Left ventricle myocardium superior (tissue), 1 donor: Measurements from ENCODE around the gene TGFB2. TPM values are rescaled to one million over a fixed set of nuclear protein-coding genes. Genes with fewer than 3 reads are reported as not detected.

Source experiments
- ATAC-seq: fragments of 200-7000 bp; cut with Tn5 transposase; one replicate; pipeline ENCODE4 v1.9.1; 2020; ENCODE audit warnings: mild to moderate bottlenecking, moderate library complexity
- DNase-seq: peaks from one replicate; pipeline ENCODE4 v3.0.0-alpha.2; 2020
- intact Hi-C: fragments of 100-400 bp; cut with micrococcal nuclease; formaldehyde crosslinking; loops from one replicate; pipeline ENCODE4 v1.11.0; 2022
- total RNA-seq: library from RNA; stranded (reverse); fragmentation: NEBNext Ultra II Directional; extraction: Animal tissue kit (Norgen Biotek cat#: 25700); gene quantifications from one replicate; pipeline ENCODE4 v1.2.1, GENCODE V29; 2021
- donor health status: DM: no; HTN: yes; CAD: no; lungs with severe emphysema.

TGFB2 gene
- total RNA-seq, 1 donor from 2014 or later = 2.0 TPM

DNA sequence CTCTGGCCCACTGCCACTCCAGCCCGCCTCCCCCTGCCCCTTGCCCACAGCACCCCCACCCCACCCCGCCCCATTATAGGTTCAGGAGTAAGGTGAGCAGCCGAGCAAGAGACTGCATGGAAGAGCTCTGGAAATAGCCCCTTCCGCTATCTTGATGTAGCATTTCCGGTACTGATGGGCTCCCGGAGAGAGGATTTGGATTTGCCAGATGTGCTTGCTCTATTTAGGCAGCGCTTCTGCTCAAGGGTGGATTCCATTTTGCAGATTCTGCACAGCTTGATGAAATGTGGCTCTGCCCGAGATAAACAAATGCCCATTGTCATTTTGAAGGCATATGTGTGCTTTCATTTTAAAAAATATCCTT is 6.9 kb downstream of the TGFB2 start:
- DNase-seq (no peak), ATAC-seq (no peak)
- intact Hi-C loops = no loop called here

DNA sequence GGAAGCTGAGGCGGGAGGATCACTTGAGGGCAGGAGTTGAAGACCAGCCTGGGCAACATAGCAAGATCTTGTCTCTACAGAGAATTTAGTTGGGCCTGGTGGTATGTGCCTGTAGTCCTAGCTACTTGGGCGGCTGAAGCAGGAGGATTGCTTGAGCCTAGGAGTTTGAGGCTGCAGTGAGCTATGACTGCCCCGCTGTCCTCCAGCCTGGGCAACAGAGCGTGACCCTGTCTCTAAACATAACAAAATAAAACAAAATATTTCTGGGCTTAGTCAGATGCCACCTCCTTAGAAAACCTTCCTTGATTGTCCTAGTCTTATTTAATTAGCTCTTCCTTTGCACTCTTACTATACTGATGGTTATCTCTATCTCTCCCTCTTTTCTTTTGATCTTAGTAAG is 8.5 kb downstream of the TGFB2 start:
- DNase-seq (no peak), ATAC-seq (no peak)
- intact Hi-C loops = no loop called here

DNA sequence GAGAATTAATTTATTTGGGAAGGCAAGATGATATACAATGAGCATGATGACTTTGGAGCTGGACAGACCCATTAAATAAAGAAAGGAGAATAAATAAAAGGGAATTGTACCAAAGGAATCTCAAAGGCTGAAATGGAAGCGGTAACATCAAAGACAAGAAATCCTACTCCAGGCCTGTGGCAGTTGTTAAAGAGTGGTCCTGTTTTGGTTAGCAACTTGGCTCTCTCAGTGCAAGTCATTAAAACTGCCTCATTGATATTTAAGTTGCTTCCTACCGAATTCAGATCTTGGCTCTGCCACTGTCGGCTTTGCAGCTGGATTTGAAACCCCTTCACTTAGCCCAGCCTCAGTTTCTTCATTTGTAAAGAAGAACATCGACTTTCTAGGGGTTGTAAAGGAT is 10.1 kb downstream of the TGFB2 start:
- intact Hi-C loops = no loop called here
- DNase-seq = no peak

GRCh38 chr1:218357211-218357892 is 12.2 kb downstream of the TGFB2 start:
- intact Hi-C loops = no loop called here
- ATAC-seq (peak; percentile 54), DNase-seq (no peak)

More for the DNA sequence above, 10.1 kb downstream of the TGFB2 start:
- ATAC-seq = no peak

DNA sequence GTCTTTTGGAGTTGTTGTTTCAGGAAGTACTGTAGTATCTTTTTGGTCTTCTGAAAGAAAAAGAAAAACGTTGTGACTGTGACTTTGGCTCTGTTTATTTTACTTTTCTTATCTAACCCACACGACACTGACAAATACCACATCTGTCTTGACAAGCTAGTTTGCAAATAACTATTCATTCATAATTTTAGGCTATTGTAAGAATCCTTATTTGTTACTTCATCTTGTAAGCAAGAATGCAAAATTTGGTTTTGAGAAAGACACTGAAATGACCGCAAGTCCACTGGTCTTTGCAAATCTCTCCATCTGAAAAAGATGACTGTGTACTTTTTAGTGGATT is 12.7 kb downstream of the TGFB2 start:
- intact Hi-C loops = no loop called here
- DNase-seq (no peak), ATAC-seq (peak; percentile 15)

DNA sequence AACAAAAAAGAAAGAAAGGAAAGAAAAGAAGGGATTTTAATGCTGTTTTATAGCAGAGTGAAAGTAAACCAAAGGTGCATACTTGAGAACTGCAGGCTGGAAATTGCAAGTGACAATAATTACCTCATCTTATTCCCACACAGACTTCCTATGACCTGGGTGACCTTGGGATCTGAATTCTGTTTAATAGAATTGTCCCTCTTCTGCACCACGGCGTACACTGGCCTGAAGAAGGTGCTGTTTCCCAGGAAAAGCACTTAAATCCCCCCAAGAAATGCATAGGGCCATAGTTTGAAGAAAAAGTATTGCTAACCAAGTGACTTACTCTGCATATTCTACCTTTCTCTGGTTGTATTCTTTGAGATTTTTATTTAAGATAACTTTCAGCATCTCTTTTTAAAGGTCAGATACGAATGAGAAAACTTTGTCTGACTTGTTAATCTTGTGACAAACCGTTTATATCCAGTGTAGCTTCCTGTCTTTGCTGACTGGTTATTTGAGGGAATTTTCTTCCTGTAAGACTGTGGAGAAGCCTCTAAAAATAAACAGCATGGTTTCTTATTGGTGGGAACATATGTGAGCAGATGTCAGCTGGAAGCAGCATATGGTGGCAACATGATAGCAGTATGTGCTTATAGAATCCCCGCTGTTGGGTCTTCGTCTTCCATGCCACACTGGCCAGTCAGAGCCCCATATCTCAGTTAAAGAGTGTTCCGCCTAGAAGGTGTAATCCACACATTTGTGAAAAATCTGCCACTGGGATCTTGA is 16.3 kb downstream of the TGFB2 start:
- intact Hi-C loops = no loop called here
- ATAC-seq = peak; percentile 60
- DNase-seq = no peak

DNA sequence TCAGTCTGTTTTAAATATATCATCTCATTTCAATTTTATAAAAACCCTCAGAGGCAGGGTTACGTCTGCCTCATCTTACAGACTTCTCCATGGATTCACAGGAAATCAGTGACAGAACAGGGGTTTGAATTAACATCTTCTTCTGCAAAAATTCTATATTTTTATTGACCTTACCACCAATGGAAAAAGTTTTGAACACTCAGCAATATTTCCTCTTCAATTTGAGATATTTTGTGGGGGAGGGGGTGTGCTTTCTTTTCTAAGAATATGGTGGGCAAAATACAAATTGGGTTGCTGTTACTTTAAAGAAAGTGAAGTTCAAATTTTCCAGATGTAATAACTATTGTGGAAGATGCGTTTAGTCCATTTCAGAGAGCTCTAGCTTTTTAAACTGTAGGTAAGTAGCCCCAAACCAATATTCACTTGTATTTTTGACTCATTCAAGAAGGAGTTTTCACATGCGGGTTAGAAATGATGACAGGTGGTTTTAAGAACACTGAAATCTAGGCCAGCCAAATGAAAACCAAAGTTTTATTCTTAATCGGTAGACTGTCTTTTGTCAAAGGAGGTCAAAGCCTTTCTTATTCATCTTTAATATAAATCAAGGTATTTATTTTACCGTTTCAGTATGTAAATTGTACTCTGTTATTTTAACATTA is 17.4 kb downstream of the TGFB2 start:
- intact Hi-C loops = no loop called here

GRCh38 chr1:218363141-218363540 is 18.0 kb downstream of the TGFB2 start:
- ATAC-seq (no peak), DNase-seq (no peak)
- intact Hi-C loops = no loop called here

More for the DNA sequence above, 17.4 kb downstream of the TGFB2 start:
- DNase-seq (no peak), ATAC-seq (no peak)

DNA sequence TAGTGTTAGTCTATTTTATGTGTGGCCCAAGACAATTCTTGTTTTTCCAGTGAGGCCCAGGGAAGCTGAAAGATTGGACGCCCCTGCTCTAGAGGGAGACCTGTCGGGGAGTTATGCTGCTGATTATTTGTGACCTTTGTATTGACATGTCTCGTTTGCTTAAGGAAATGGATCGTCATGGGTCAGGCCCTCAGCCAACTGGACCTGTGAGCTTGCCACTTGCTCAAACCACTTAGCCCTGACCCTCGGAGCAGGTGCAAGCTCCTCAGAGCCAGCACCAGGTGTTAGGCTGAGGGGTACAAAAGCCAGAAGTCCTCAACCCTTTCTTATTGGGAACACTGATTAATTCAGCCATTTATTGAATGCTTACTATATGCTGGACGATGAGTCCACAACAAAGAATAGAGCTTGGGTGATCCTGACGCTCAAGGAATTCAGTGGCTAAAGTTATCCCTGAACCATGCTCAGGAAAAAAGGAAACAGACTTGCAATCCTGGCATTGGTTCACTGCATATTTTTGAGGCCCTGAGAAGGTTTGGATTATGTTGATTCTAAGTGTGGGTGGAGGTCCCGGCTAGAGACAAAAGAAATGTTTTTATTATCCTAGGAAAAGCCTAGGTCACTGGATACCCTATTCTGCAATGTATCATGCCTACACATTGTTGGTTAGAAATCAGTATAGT is 19.0 kb downstream of the TGFB2 start:
- no peak for ATAC-seq
- intact Hi-C loops = no loop called here

GRCh38 chr1:218365226-218365999 is 20.3 kb downstream of the TGFB2 start:
- DNase-seq (peak; percentile 39), ATAC-seq (peak; percentile 53)
- intact Hi-C loops = no loop called here

More for the DNA sequence above, 19.0 kb downstream of the TGFB2 start:
- DNase-seq = no peak

GRCh38 chr1:218366322-218367052 is 21.4 kb downstream of the TGFB2 start:
- ATAC-seq = no peak
- intact Hi-C loops = no loop called here
- no peak for DNase-seq

GRCh38 chr1:218367118-218367517 is 22.0 kb downstream of the TGFB2 start:
- no peak for DNase-seq
- intact Hi-C loops = no loop called here
- ATAC-seq = no peak

DNA sequence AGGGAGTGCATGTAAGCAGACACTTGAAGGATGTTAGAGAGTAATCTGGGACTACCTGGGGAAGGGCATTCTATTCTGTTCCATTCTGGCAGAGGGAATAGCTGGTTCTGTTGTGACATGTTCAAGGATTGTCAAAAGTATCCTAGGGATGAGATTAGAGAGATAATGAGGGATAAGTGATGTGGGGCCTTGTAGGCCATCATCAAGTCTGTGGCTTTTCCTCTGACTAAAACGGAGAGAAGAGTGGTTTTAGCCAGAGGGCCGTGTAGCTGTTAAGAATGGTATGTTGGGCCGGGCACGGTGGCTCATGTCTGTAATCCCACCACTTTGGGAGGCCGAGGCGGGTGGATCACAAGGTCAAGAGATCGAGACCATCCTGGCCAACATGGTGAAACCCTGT is 23.6 kb downstream of the TGFB2 start:
- intact Hi-C loops = no loop called here
- no peak for DNase-seq
- no peak for ATAC-seq

GRCh38 chr1:218369688-218370511 is 24.8 kb downstream of the TGFB2 start:
- ATAC-seq (peak; percentile 57), DNase-seq (no peak)
- intact Hi-C loops = no loop called here

- peak; percentile 78 for ATAC-seq
- DNase-seq = no peak
- intact Hi-C loops = no loop called here
These were observed 27.0 kb downstream of the TGFB2 start for GRCh38 chr1:218371927-218372672.

GRCh38 chr1:218374401-218375353 is 29.5 kb downstream of the TGFB2 start:
- intact Hi-C loops = no loop called here
- ATAC-seq (peak; percentile 32), DNase-seq (no peak)
